ENCODE data around the gene COG5. TPM values are rescaled to one million over a fixed set of nuclear protein-coding genes. Genes with fewer than 3 reads are reported as not detected.

Gene COG5
- polyA plus RNA-seq, 6 donors from 2014 or later: 19.3 to 38.9 (median 23.4) TPM

GRCh38 chr7:107526672-107527071 is 37.0 kb downstream of the COG5 start:
- Mint-ChIP-seq H3K9me3 (no peaks in the 10 kb centered on the region), H3K27me3 (no peaks in the 10 kb centered on the region), H3K4me1 (peaks cover 4 to 5% (median 4%) of the 10 kb centered on the region in 3 donors), H3K4me3 (no peak overlapping the region), H3K27ac (peak overlapping the region in 1 of 6 donors; percentile 56), H3K36me3 (peaks cover 14 to 26% of the 10 kb centered on the region in 2 donors)
- ATAC-seq (ENCODE audit: low read depth in 2 of 2): no peak
- DNase-seq: no peak

GRCh38 chr7:107506674-107507339 is 56.9 kb downstream of the COG5 start:
- H3K27ac Mint-ChIP-seq: no peak overlapping the region
- no peak for ATAC-seq (ENCODE audit: low read depth in 2 of 2)
- H3K4me1 Mint-ChIP-seq: peaks cover 15 to 50% (median 17%) of the 10 kb centered on the region in 3 donors

GRCh38 chr7:107505997-107506673 is 57.6 kb downstream of the COG5 start:
- H3K27ac Mint-ChIP-seq: peak overlapping the region in 1 of 6 donors; percentile 38
- peaks cover 15 to 50% (median 17%) of the 10 kb centered on the region in 3 donors for H3K4me1 Mint-ChIP-seq
- peaks cover 0 to 10% (median 0%) of the 10 kb centered on the region in 7 donors for H3K9me3 Mint-ChIP-seq
- no peak overlapping the region for H3K4me3 Mint-ChIP-seq
- ATAC-seq (ENCODE audit: low read depth in 2 of 2) (no peak), DNase-seq (no peak)
- peaks cover 7 to 13% of the 10 kb centered on the region in 2 donors for H3K36me3 Mint-ChIP-seq
- no peaks in the 10 kb centered on the region for H3K27me3 Mint-ChIP-seq

More at GRCh38 chr7:107506674-107507339, 56.9 kb downstream of the COG5 start:
- H3K9me3 Mint-ChIP-seq: peaks cover 0 to 10% (median 0%) of the 10 kb centered on the region in 7 donors
- no peak for DNase-seq
- no peak overlapping the region for H3K4me3 Mint-ChIP-seq
- peaks cover 7 to 13% of the 10 kb centered on the region in 2 donors for H3K36me3 Mint-ChIP-seq
- no peaks in the 10 kb centered on the region for H3K27me3 Mint-ChIP-seq

GRCh38 chr7:107505362-107505761 is 58.4 kb downstream of the COG5 start:
- Mint-ChIP-seq H3K27me3 (no peaks in the 10 kb centered on the region), H3K9me3 (peaks cover 0 to 6% (median 0%) of the 10 kb centered on the region in 7 donors), H3K4me3 (no peak overlapping the region), H3K4me1 (peaks cover 12 to 45% (median 12%) of the 10 kb centered on the region in 3 donors), H3K27ac (no peak overlapping the region), H3K36me3 (peaks cover 7 to 13% of the 10 kb centered on the region in 2 donors)
- DNase-seq (no peak), ATAC-seq (ENCODE audit: low read depth in 2 of 2) (no peak)

GRCh38 chr7:107503687-107504086 is 60.0 kb downstream of the COG5 start:
- no peak for ATAC-seq (ENCODE audit: low read depth in 2 of 2)
- DNase-seq: no peak
- peaks cover 12 to 37% (median 19%) of the 10 kb centered on the region in 3 donors for H3K4me1 Mint-ChIP-seq
- H3K9me3 Mint-ChIP-seq: peaks cover 0 to under 1% (median 0%) of the 10 kb centered on the region in 7 donors
- H3K4me3 Mint-ChIP-seq: no peak overlapping the region
- H3K36me3 Mint-ChIP-seq: peaks cover 7 to 13% of the 10 kb centered on the region in 2 donors
- peak overlapping the region in 1 of 6 donors; percentile 16 for H3K27ac Mint-ChIP-seq
- H3K27me3 Mint-ChIP-seq: no peaks in the 10 kb centered on the region

GRCh38 chr7:107502797-107503196 is 60.9 kb downstream of the COG5 start:
- peak overlapping the region in 1 of 6 donors; percentile 34 for H3K27ac Mint-ChIP-seq
- DNase-seq (no peak), ATAC-seq (ENCODE audit: low read depth in 2 of 2) (no peak)
- H3K4me3 Mint-ChIP-seq: no peak overlapping the region
- H3K36me3 Mint-ChIP-seq: peaks cover 7 to 13% of the 10 kb centered on the region in 2 donors
- H3K9me3 Mint-ChIP-seq: no peaks in the 10 kb centered on the region
- H3K4me1 Mint-ChIP-seq: peaks cover 11 to 38% (median 19%) of the 10 kb centered on the region in 3 donors
- no peaks in the 10 kb centered on the region for H3K27me3 Mint-ChIP-seq

GRCh38 chr7:107502154-107502553 is 61.6 kb downstream of the COG5 start:
- H3K27ac Mint-ChIP-seq: peak overlapping the region in 2 of 6 donors; percentile 34 to 44

GRCh38 chr7:107501593-107501992 is 62.1 kb downstream of the COG5 start:
- Mint-ChIP-seq H3K4me1 (peaks cover 11 to 40% (median 20%) of the 10 kb centered on the region in 3 donors), H3K27me3 (no peaks in the 10 kb centered on the region), H3K4me3 (no peak overlapping the region), H3K27ac (no peak overlapping the region), H3K9me3 (no peaks in the 10 kb centered on the region), H3K36me3 (peaks cover 7 to 16% of the 10 kb centered on the region in 2 donors)
- ATAC-seq (ENCODE audit: low read depth in 2 of 2) (peak in 1 of 2 donors; percentile 40), DNase-seq (no peak)

More at GRCh38 chr7:107502154-107502553, 61.6 kb downstream of the COG5 start:
- Mint-ChIP-seq H3K4me1 (peaks cover 11 to 38% (median 18%) of the 10 kb centered on the region in 3 donors), H3K4me3 (no peak overlapping the region), H3K9me3 (no peaks in the 10 kb centered on the region), H3K36me3 (peaks cover 7 to 13% of the 10 kb centered on the region in 2 donors), H3K27me3 (no peaks in the 10 kb centered on the region)
- DNase-seq: no peak
- no peak for ATAC-seq (ENCODE audit: low read depth in 2 of 2)

GRCh38 chr7:107499731-107500130 is 64.0 kb downstream of the COG5 start:
- ATAC-seq (ENCODE audit: low read depth in 2 of 2): no peak
- no peaks in the 10 kb centered on the region for H3K27me3 Mint-ChIP-seq
- peaks cover 5 to 17% of the 10 kb centered on the region in 2 donors for H3K36me3 Mint-ChIP-seq
- peaks cover 4 to 45% (median 23%) of the 10 kb centered on the region in 3 donors for H3K4me1 Mint-ChIP-seq
- H3K4me3 Mint-ChIP-seq: no peak overlapping the region
- peak overlapping the region in 1 of 6 donors; percentile 34 for H3K27ac Mint-ChIP-seq
- peaks cover 0 to under 1% (median 0%) of the 10 kb centered on the region in 7 donors for H3K9me3 Mint-ChIP-seq
- DNase-seq: no peak

- no peak overlapping the region for H3K4me3 Mint-ChIP-seq
- H3K27me3 Mint-ChIP-seq: no peaks in the 10 kb centered on the region
- H3K27ac Mint-ChIP-seq: no peak overlapping the region
- no peak for DNase-seq
- ATAC-seq (ENCODE audit: low read depth in 2 of 2): no peak
- peaks cover 0 to 2% (median 0%) of the 10 kb centered on the region in 7 donors for H3K9me3 Mint-ChIP-seq
- peaks cover 0 to 14% of the 10 kb centered on the region in 2 donors for H3K36me3 Mint-ChIP-seq
- peaks cover 4 to 36% (median 29%) of the 10 kb centered on the region in 3 donors for H3K4me1 Mint-ChIP-seq
These were observed 68.2 kb downstream of the COG5 start for GRCh38 chr7:107495516-107495915.

GRCh38 chr7:107494884-107495283 is 68.8 kb downstream of the COG5 start:
- Mint-ChIP-seq H3K4me1 (peaks cover 7 to 42% (median 31%) of the 10 kb centered on the region in 3 donors), H3K9me3 (peaks cover 0 to 2% (median 0%) of the 10 kb centered on the region in 7 donors), H3K27me3 (no peaks in the 10 kb centered on the region), H3K36me3 (peaks cover 0 to 20% of the 10 kb centered on the region in 2 donors), H3K4me3 (no peak overlapping the region), H3K27ac (peak overlapping the region in 3 of 6 donors; percentile 36 to 91 (median 40))
- ATAC-seq (ENCODE audit: low read depth in 2 of 2): no peak
- no peak for DNase-seq

GRCh38 chr7:107494315-107494751 is 69.4 kb downstream of the COG5 start:
- H3K27ac Mint-ChIP-seq: no peak overlapping the region
- H3K4me1 Mint-ChIP-seq: peaks cover 7 to 42% (median 28%) of the 10 kb centered on the region in 3 donors

GRCh38 chr7:107492875-107493274 is 70.8 kb downstream of the COG5 start:
- DNase-seq (no peak), ATAC-seq (ENCODE audit: low read depth in 2 of 2) (no peak)
- H3K9me3 Mint-ChIP-seq: peaks cover 0 to 2% (median 0%) of the 10 kb centered on the region in 7 donors
- no peaks in the 10 kb centered on the region for H3K27me3 Mint-ChIP-seq
- H3K36me3 Mint-ChIP-seq: peaks cover 0 to 20% of the 10 kb centered on the region in 2 donors
- H3K27ac Mint-ChIP-seq: no peak overlapping the region
- no peak overlapping the region for H3K4me3 Mint-ChIP-seq
- H3K4me1 Mint-ChIP-seq: peaks cover 7 to 36% (median 24%) of the 10 kb centered on the region in 3 donors

More at GRCh38 chr7:107494315-107494751, 69.4 kb downstream of the COG5 start:
- ATAC-seq (ENCODE audit: low read depth in 2 of 2) (no peak), DNase-seq (no peak)
- no peaks in the 10 kb centered on the region for H3K27me3 Mint-ChIP-seq
- H3K9me3 Mint-ChIP-seq: peaks cover 0 to 2% (median 0%) of the 10 kb centered on the region in 7 donors
- H3K36me3 Mint-ChIP-seq: peaks cover 0 to 20% of the 10 kb centered on the region in 2 donors
- no peak overlapping the region for H3K4me3 Mint-ChIP-seq
